Gastroesophageal sphincter (tissue), 3 donors: ENCODE results near the gene IL34.

Experiments used
- CTCF ChIP-seq, 4 experiments: fragments of 200-600 bp in 2 of 4; fragments of 450-650 bp in 2 of 4; sonication (generic) in 1 of 4; IDR thresholded peaks; one replicate each; pipeline ENCODE4 v1.5.1; 2017 to 2019; ENCODE audit warnings: antibody characterized with exemption in 4 of 4, mild to moderate bottlenecking in 2 of 4, moderate library complexity in 2 of 4
- POLR2A ChIP-seq, 2 donors: fragments of 450-650 bp; IDR thresholded peaks; one replicate each; pipeline ENCODE4 v1.6.1; 2017; ENCODE audit warnings: antibody characterized with exemption in 2 of 2, mild to moderate bottlenecking in 2 of 2, moderate library complexity in 1 of 2

- TF ChIP-seq POLR2A (IDR thresholded peaks at IDR 0.05), result no peak
- no peak for TF ChIP-seq CTCF (IDR thresholded peaks at IDR 0.05)
These were observed 31.3 kb downstream of the IL34 start for GRCh38 chr16:70677499-70678120.
